Measurements from ENCODE around the gene PAPPA2.

The PAPPA2 gene

GRCh38 chr1:176884286-176884685 lies 421.3 kb downstream of the PAPPA2 start:
- H3K27ac ChIP-seq: no peak overlapping the region
- no peak for TF ChIP-seq ZFX (IDR thresholded peaks at IDR 0.05)
- TF ChIP-seq, protein P1, sequence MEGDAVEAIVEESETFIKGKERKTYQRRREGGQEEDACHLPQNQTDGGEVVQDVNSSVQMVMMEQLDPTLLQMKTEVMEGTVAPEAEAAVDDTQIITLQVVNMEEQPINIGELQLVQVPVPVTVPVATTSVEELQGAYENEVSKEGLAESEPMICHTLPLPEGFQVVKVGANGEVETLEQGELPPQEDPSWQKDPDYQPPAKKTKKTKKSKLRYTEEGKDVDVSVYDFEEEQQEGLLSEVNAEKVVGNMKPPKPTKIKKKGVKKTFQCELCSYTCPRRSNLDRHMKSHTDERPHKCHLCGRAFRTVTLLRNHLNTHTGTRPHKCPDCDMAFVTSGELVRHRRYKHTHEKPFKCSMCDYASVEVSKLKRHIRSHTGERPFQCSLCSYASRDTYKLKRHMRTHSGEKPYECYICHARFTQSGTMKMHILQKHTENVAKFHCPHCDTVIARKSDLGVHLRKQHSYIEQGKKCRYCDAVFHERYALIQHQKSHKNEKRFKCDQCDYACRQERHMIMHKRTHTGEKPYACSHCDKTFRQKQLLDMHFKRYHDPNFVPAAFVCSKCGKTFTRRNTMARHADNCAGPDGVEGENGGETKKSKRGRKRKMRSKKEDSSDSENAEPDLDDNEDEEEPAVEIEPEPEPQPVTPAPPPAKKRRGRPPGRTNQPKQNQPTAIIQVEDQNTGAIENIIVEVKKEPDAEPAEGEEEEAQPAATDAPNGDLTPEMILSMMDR (conservative IDR thresholded peaks at IDR 0.05): no peak

DNA sequence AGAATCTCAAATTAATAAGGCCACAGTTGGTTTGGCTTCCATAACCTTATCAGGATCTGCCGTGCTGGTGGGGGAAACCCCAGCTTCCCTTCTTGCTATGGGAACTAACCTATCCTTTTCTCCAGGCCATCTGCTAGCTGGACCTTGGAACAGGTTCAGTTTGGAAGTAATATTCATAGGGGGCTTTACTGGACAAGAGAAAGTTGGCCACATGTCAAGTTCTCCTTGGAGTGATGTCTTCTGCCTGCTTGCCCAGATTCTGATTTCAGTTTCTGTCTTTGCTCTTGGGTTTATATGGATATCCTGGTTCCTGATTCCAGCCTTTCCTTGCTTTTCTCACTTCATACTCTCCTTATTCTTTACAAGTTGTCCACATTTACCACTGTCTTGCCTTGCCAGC lies 421.9 kb downstream of the PAPPA2 start:
- TF ChIP-seq, protein P1 (conservative IDR thresholded peaks at IDR 0.05): no peak
- TF ChIP-seq ZFX (IDR thresholded peaks at IDR 0.05): no peak
- no peak overlapping the region for H3K27ac ChIP-seq

GRCh38 chr1:176885341-176885740 lies 422.4 kb downstream of the PAPPA2 start:
- TF ChIP-seq ZFX (IDR thresholded peaks at IDR 0.05): no peak
- TF ChIP-seq, protein P1 (conservative IDR thresholded peaks at IDR 0.05): no peak
- H3K27ac ChIP-seq: no peak overlapping the region

DNA sequence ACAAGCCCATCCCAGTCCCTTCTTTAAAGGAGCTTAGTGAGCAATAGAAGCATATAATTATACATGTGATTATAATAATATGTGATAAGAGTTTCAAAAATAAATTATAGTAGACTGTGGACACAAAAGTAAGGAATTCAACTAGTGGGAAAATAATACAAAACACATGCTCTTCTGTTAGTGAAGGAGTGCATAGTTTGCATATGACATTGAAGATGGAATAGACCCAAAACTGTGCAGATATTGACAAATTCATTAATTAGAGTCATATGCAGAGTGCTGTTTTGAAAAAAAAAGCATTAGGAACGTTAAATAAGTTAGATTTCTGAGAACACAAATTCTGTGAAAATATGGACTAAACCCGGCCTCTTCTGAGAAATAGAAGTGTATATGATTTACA lies 422.8 kb downstream of the PAPPA2 start:
- TF ChIP-seq, protein P1 (conservative IDR thresholded peaks at IDR 0.05): no peak
- TF ChIP-seq ZFX (IDR thresholded peaks at IDR 0.05): no peak
- no peak overlapping the region for H3K27ac ChIP-seq

- TF ChIP-seq, protein P1 (conservative IDR thresholded peaks at IDR 0.05): no peak
- TF ChIP-seq ZFX (IDR thresholded peaks at IDR 0.05): no peak
- no peak overlapping the region for H3K27ac ChIP-seq
Measured at GRCh38 chr1:176888471-176889032, 425.6 kb downstream of the PAPPA2 start.

GRCh38 chr1:176893625-176894352 lies 430.8 kb downstream of the PAPPA2 start:
- no peak overlapping the region for H3K27ac ChIP-seq
- TF ChIP-seq ZFX (IDR thresholded peaks at IDR 0.05): no peak
- TF ChIP-seq, protein P1 (conservative IDR thresholded peaks at IDR 0.05): no peak

DNA sequence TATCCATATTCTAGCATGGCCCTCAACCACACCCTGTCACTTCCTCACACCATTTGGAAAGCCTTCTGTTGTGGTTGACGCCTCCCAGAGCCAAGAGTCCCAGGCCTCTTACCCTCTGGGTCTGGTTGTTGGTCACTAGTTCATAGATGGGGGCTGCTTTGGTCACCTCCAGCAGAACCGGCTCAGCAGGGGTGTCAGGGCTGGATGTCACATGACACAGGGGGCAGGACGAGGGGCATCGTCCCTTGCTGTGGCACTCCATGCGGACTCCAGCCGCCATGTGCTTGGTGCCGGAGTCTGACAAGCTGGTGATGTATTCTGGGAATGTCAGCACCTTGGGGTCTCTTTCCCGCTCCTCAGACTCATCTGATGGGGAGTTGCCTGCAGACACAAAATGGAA lies 431.5 kb downstream of the PAPPA2 start:
- no peak overlapping the region for H3K27ac ChIP-seq
- TF ChIP-seq, protein P1 (conservative IDR thresholded peaks at IDR 0.05): no peak
- no peak for TF ChIP-seq ZFX (IDR thresholded peaks at IDR 0.05)
